ENCODE results near the gene GIPC3.

Gene GIPC3

GRCh38 chr19:3638208-3639193 is 53.2 kb downstream of the GIPC3 start:
- no peak for DNase-seq (ENCODE audit: low spot score)

GRCh38 chr19:3639479-3639878 is 54.2 kb downstream of the GIPC3 start:
- DNase-seq (ENCODE audit: low spot score), result no peak

- no peak for DNase-seq (ENCODE audit: low spot score)
These were observed 56.4 kb downstream of the GIPC3 start for GRCh38 chr19:3641515-3642269.

- no peak for DNase-seq (ENCODE audit: low spot score)
These were observed 57.0 kb downstream of the GIPC3 start for GRCh38 chr19:3642296-3642695.
